ENCODE data around the gene HBA2.
"Not testable (repeated sequence)": the region's sequence is repeated elsewhere in the genome, so short reads cannot be mapped to it uniquely, and the experiment has no call there.

DNA sequence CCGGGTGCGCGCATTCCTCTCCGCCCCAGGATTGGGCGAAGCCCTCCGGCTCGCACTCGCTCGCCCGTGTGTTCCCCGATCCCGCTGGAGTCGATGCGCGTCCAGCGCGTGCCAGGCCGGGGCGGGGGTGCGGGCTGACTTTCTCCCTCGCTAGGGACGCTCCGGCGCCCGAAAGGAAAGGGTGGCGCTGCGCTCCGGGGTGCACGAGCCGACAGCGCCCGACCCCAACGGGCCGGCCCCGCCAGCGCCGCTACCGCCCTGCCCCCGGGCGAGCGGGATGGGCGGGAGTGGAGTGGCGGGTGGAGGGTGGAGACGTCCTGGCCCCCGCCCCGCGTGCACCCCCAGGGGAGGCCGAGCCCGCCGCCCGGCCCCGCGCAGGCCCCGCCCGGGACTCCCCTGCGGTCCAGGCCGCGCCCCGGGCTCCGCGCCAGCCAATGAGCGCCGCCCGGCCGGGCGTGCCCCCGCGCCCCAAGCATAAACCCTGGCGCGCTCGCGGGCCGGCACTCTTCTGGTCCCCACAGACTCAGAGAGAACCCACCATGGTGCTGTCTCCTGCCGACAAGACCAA, at the start of gene HBA2:
- TF ChIP-seq, protein P1, sequence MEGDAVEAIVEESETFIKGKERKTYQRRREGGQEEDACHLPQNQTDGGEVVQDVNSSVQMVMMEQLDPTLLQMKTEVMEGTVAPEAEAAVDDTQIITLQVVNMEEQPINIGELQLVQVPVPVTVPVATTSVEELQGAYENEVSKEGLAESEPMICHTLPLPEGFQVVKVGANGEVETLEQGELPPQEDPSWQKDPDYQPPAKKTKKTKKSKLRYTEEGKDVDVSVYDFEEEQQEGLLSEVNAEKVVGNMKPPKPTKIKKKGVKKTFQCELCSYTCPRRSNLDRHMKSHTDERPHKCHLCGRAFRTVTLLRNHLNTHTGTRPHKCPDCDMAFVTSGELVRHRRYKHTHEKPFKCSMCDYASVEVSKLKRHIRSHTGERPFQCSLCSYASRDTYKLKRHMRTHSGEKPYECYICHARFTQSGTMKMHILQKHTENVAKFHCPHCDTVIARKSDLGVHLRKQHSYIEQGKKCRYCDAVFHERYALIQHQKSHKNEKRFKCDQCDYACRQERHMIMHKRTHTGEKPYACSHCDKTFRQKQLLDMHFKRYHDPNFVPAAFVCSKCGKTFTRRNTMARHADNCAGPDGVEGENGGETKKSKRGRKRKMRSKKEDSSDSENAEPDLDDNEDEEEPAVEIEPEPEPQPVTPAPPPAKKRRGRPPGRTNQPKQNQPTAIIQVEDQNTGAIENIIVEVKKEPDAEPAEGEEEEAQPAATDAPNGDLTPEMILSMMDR (IDR thresholded peaks at IDR 0.05) = not testable (repeated sequence)
- TF ChIP-seq POLR2A (IDR thresholded peaks at IDR 0.05) = not testable (repeated sequence)
